HEK293T (cell line): ENCODE results near the gene TEAD1.

Experiments
- CTCF ChIA-PET: fragments of 350-600 bp; formaldehyde crosslinking; extraction: SDS; loops from one replicate; lab custom pipeline; 2021; ENCODE audit warnings: antibody characterized with exemption, inconsistent platforms; lab: Yijun Ruan, JAX
- POLR2A ChIA-PET: fragments of 350-600 bp; formaldehyde crosslinking; extraction: SDS; loops from one replicate; lab custom pipeline; 2020; ENCODE audit warnings: antibody characterized with exemption, inconsistent platforms; lab: Yijun Ruan, JAX
- DNase-seq: peaks from one replicate; pipeline ENCODE4 v3.0.0; 2012; ENCODE audit warnings: mixed read lengths; ENCODE audit errors: extremely low spot score
- ARNT ChIP-seq: fragments of 450-650 bp; IDR thresholded peaks from 2 replicates; pipeline ENCODE4 v1.6.1; 2017; ENCODE audit warnings: mild to moderate bottlenecking
- BHLHE40 ChIP-seq: fragments of 450-650 bp; IDR thresholded peaks from 2 replicates; pipeline ENCODE4 v1.6.1; 2016; ENCODE audit warnings: mild to moderate bottlenecking, moderate library complexity, borderline replicate concordance
- CTBP1 ChIP-seq: fragments of 450-650 bp; IDR thresholded peaks from 2 replicates; pipeline ENCODE4 v1.6.1; 2016; ENCODE audit warnings: borderline replicate concordance
- ELF4 ChIP-seq: fragments of 450-650 bp; IDR thresholded peaks from 2 replicates; pipeline ENCODE4 v1.6.1; 2017; ENCODE audit warnings: antibody characterized with exemption
- FOXA1 ChIP-seq: fragments of 450-650 bp; IDR thresholded peaks from 2 replicates; pipeline ENCODE4 v1.6.1; 2016; ENCODE audit warnings: mild to moderate bottlenecking
- FOXK2 ChIP-seq: fragments of 450-650 bp; IDR thresholded peaks from 2 replicates; pipeline ENCODE4 v1.6.1; 2016; ENCODE audit warnings: mild to moderate bottlenecking
- FOXM1 ChIP-seq: fragments of 450-650 bp; IDR thresholded peaks from 2 replicates; pipeline ENCODE4 v1.6.1; 2017; ENCODE audit warnings: mild to moderate bottlenecking, borderline replicate concordance
- HDGF ChIP-seq: fragments of 450-650 bp; IDR thresholded peaks from 2 replicates; pipeline ENCODE4 v1.6.1; 2017; ENCODE audit warnings: antibody characterized with exemption, borderline replicate concordance
- L3MBTL2 ChIP-seq: fragments of 450-650 bp; conservative IDR thresholded peaks from 2 replicates; pipeline ENCODE4 v1.6.1; 2016; ENCODE audit warnings: mild to moderate bottlenecking
- LEF1 ChIP-seq: fragments of 450-650 bp; IDR thresholded peaks from 2 replicates; pipeline ENCODE4 v1.6.1; 2017; ENCODE audit warnings: mild to moderate bottlenecking, borderline replicate concordance
- NFRKB ChIP-seq: fragments of 450-650 bp; IDR thresholded peaks from 2 replicates; pipeline ENCODE4 v1.6.1; 2016; ENCODE audit warnings: mild to moderate bottlenecking, moderate library complexity
- PKNOX1 ChIP-seq: fragments of 450-650 bp; IDR thresholded peaks from 2 replicates; pipeline ENCODE4 v1.6.1; 2016
- SP1 ChIP-seq: fragments of 450-650 bp; IDR thresholded peaks from 2 replicates; pipeline ENCODE4 v1.6.1; 2017
- SUZ12 ChIP-seq: fragments of 450-650 bp; IDR thresholded peaks from 2 replicates; pipeline ENCODE4 v1.6.1; 2016; ENCODE audit warnings: mild to moderate bottlenecking
- TARDBP ChIP-seq: fragments of 450-650 bp; IDR thresholded peaks from 2 replicates; pipeline ENCODE4 v1.6.1; 2016
- ZNF384 ChIP-seq: fragments of 450-650 bp; IDR thresholded peaks from 2 replicates; pipeline ENCODE4 v1.6.1; 2016

Gene TEAD1

GRCh38 chr11:12897867-12898266 lies 223.6 kb downstream of the TEAD1 start:
- no peak for TF ChIP-seq BHLHE40
- no peak for TF ChIP-seq FOXA1
- no peak for TF ChIP-seq PKNOX1
- TF ChIP-seq FOXK2: no peak
- no peak for TF ChIP-seq SUZ12
- ChIA-PET CTCF (interaction anchor here (1.0 kb wide), 1 partner anchor 10 kb away, joined by 8 read pairs; no protein-coding TSS in a partner anchor), POLR2A (interaction anchor here (0.6 kb wide), 1 partner anchor 584 kb away, joined by 4 read pairs; no protein-coding TSS in a partner anchor)
- no peak for DNase-seq

- CTCF ChIA-PET: no interaction called here
- DNase-seq: no peak
- TF ChIP-seq FOXA1 (no peak), SP1 (no peak), SUZ12 (no peak)
These were observed 226.3 kb downstream of the TEAD1 start for GRCh38 chr11:12900496-12900895.

GRCh38 chr11:12901272-12901671 lies 227.1 kb downstream of the TEAD1 start:
- POLR2A ChIA-PET: no interaction called here

More at GRCh38 chr11:12900496-12900895, 226.3 kb downstream of the TEAD1 start:
- POLR2A ChIA-PET: no interaction called here

GRCh38 chr11:12901874-12902481 lies 227.8 kb downstream of the TEAD1 start:
- POLR2A ChIA-PET: no interaction called here

More at GRCh38 chr11:12901272-12901671, 227.1 kb downstream of the TEAD1 start:
- no peak for DNase-seq
- CTCF ChIA-PET: interaction anchor here (1.3 kb wide), 1 partner anchor 13 kb away, joined by 5 read pairs; no protein-coding TSS in a partner anchor
- TF ChIP-seq FOXA1: no peak
- TF ChIP-seq PKNOX1: no peak
- TF ChIP-seq ELF4: no peak
- TF ChIP-seq SUZ12: no peak
- TF ChIP-seq TARDBP: no peak
- no peak for TF ChIP-seq L3MBTL2
- TF ChIP-seq CTBP1: no peak
- TF ChIP-seq BHLHE40: no peak
- TF ChIP-seq NFRKB: no peak
- TF ChIP-seq FOXK2: no peak
- TF ChIP-seq FOXM1: no peak
- no peak for TF ChIP-seq LEF1
- TF ChIP-seq ZNF384: no peak
- TF ChIP-seq ARNT: no peak
- TF ChIP-seq SP1: no peak
- no peak for TF ChIP-seq HDGF

GRCh38 chr11:12902791-12903486 lies 228.7 kb downstream of the TEAD1 start:
- POLR2A ChIA-PET: no interaction called here
- DNase-seq: no peak
- CTCF ChIA-PET: interaction anchor here (1.8 kb wide), 1 partner anchor 11 kb away, joined by 5 read pairs; no protein-coding TSS in a partner anchor
- TF ChIP-seq SP1 (no peak), NFRKB (no peak), ARNT (no peak)

More at GRCh38 chr11:12901874-12902481, 227.8 kb downstream of the TEAD1 start:
- TF ChIP-seq BHLHE40 (no peak), PKNOX1 (no peak), SUZ12 (no peak), ZNF384 (no peak), TARDBP (no peak), ELF4 (no peak)
- DNase-seq: no peak
- CTCF ChIA-PET: interaction anchor here (0.6 to 1.8 kb wide), 3 partner anchors 12 to 442 kb away, joined by 3 to 5 read pairs (median 5); no protein-coding TSS in a partner anchor

- ChIA-PET POLR2A (no interaction called here), CTCF (no interaction called here)
- DNase-seq: no peak
- no peak for TF ChIP-seq FOXK2
- no peak for TF ChIP-seq NFRKB
- no peak for TF ChIP-seq SUZ12
- no peak for TF ChIP-seq TARDBP
- TF ChIP-seq FOXA1: no peak
- TF ChIP-seq BHLHE40: no peak
- no peak for TF ChIP-seq L3MBTL2
- no peak for TF ChIP-seq ZNF384
These were observed 231.2 kb downstream of the TEAD1 start for GRCh38 chr11:12905435-12905834.

- POLR2A ChIA-PET: no interaction called here
- no peak for DNase-seq
- TF ChIP-seq CTBP1: no peak
- TF ChIP-seq LEF1: no peak
- no peak for TF ChIP-seq HDGF
- TF ChIP-seq L3MBTL2: no peak
- TF ChIP-seq NFRKB: no peak
- no peak for TF ChIP-seq SP1
- TF ChIP-seq ELF4: no peak
- TF ChIP-seq ZNF384: no peak
- TF ChIP-seq TARDBP: no peak
- no peak for TF ChIP-seq BHLHE40
- no peak for TF ChIP-seq PKNOX1
- CTCF ChIA-PET: no interaction called here
These were observed 232.3 kb downstream of the TEAD1 start for GRCh38 chr11:12906501-12906900.
